ENCODE results near the gene GYS1.

The GYS1 gene

GRCh38 chr19:48959341-48960239 lies 33.5 kb downstream of the GYS1 start:
- Histone ChIP-seq H3K79me1 (replicated peaks; ENCODE audit: low read length, poor library complexity, severe bottlenecking) (peaks cover 3% of the 10 kb centered on the region), H3K18ac (ENCODE audit: low read depth in 1 of 2, low read length in 2 of 2) (no peak overlapping the region)

DNA sequence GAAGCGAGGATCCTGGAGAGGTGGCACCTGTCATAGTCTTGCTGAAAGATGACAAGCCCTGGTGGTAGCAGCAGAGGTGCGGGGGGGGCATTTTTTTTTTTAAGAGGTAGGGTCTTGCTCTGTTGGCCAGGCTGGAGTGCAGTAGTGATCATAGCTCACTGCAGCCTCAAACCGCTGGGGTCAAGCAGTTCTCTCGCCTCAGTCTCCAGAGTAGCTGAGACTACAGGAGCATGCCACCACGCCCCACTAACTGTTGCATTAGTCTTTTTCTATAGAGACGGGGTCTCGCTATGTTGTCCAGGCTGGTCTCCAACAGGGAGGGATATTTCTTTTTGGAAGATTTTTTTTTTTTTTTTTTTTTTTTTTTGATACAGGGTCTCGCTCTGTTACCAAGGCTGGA lies 35.1 kb downstream of the GYS1 start:
- WGBS: 97% methylated on average over 6 of the region's 8 CpGs
- H3K23ac ChIP-seq (ENCODE audit: low read length in 2 of 2): no peak overlapping the region
- H3K4me2 ChIP-seq (ENCODE audit: low read length, poor library complexity, severe bottlenecking): no peak overlapping the region
- H2BK15ac ChIP-seq (ENCODE audit: low read depth, poor library complexity, severe bottlenecking): no peak overlapping the region
- peaks cover 42 to 45% of the 10 kb centered on the region in 2 experiments for H3K36me3 ChIP-seq (ENCODE audit: control insufficient read depth in 1 of 2, insufficient read depth in 2 of 2, low read depth in 1 of 2, low read length in 2 of 2)
- peaks cover 39% of the 10 kb centered on the region for H3K4me1 ChIP-seq (ENCODE audit: control insufficient read depth, insufficient read depth, low read depth, low read length)
- no peak overlapping the region for H4K91ac ChIP-seq (ENCODE audit: low read length)
- no peak for DNase-seq
- no peaks in the 10 kb centered on the region for H3K9me3 ChIP-seq (ENCODE audit: control insufficient read depth, low read length)
- H2BK12ac ChIP-seq (ENCODE audit: low read length in 2 of 2): no peak overlapping the region
- H3K79me1 ChIP-seq (replicated peaks; ENCODE audit: low read length, poor library complexity, severe bottlenecking): peaks cover 3% of the 10 kb centered on the region
- H3K14ac ChIP-seq (ENCODE audit: low read length in 2 of 2): no peak overlapping the region
- no peak overlapping the region for H4K8ac ChIP-seq (ENCODE audit: low read length)
- no peak overlapping the region for H2BK120ac ChIP-seq (ENCODE audit: low read depth, low read length)
- H2BK5ac ChIP-seq (ENCODE audit: low read depth, low read length, poor library complexity, severe bottlenecking): no peak overlapping the region
- H2AFZ ChIP-seq (ENCODE audit: low read depth, low read length): no peak overlapping the region
- no peak overlapping the region for H3K4ac ChIP-seq (ENCODE audit: low read depth in 1 of 2, low read length in 2 of 2)
- H2AK5ac ChIP-seq (ENCODE audit: low read length, severe bottlenecking): no peak overlapping the region
- H3K4me3 ChIP-seq (ENCODE audit: insufficient read depth in 1 of 2, low read depth in 1 of 2, low read length in 2 of 2): no peak overlapping the region
- H3K9ac ChIP-seq (ENCODE audit: low read length): no peak overlapping the region
- no peak overlapping the region for H3K18ac ChIP-seq (ENCODE audit: low read depth in 1 of 2, low read length in 2 of 2)
- H3K27ac ChIP-seq (ENCODE audit: low read length, poor library complexity, severe bottlenecking): no peak overlapping the region
- no peaks in the 10 kb centered on the region for H3K27me3 ChIP-seq (ENCODE audit: control insufficient read depth in 1 of 2, insufficient read depth in 1 of 2, low read length in 2 of 2)

More at GRCh38 chr19:48959341-48960239, 33.5 kb downstream of the GYS1 start:
- no peak overlapping the region for H2BK15ac ChIP-seq (ENCODE audit: low read depth, poor library complexity, severe bottlenecking)
- H4K8ac ChIP-seq (ENCODE audit: low read length): no peak overlapping the region
- no peak overlapping the region for H3K23ac ChIP-seq (ENCODE audit: low read length in 2 of 2)
- H2BK120ac ChIP-seq (ENCODE audit: low read depth, low read length): no peak overlapping the region
- H2AFZ ChIP-seq (ENCODE audit: low read depth, low read length): no peak overlapping the region
- no peaks in the 10 kb centered on the region for H3K9me3 ChIP-seq (ENCODE audit: control insufficient read depth, low read length)
- no peak overlapping the region for H3K4ac ChIP-seq (ENCODE audit: low read depth in 1 of 2, low read length in 2 of 2)
- no peak overlapping the region for H2BK5ac ChIP-seq (ENCODE audit: low read depth, low read length, poor library complexity, severe bottlenecking)
- H2AK5ac ChIP-seq (ENCODE audit: low read length, severe bottlenecking): no peak overlapping the region
- no peak overlapping the region for H3K4me3 ChIP-seq (ENCODE audit: insufficient read depth in 1 of 2, low read depth in 1 of 2, low read length in 2 of 2)
- no peaks in the 10 kb centered on the region for H3K27me3 ChIP-seq (ENCODE audit: control insufficient read depth in 1 of 2, insufficient read depth in 1 of 2, low read length in 2 of 2)
- H3K14ac ChIP-seq (ENCODE audit: low read length in 2 of 2): no peak overlapping the region
- no peak overlapping the region for H3K9ac ChIP-seq (ENCODE audit: low read length)
- no peak overlapping the region for H2BK12ac ChIP-seq (ENCODE audit: low read length in 2 of 2)
- H3K4me1 ChIP-seq (ENCODE audit: control insufficient read depth, insufficient read depth, low read depth, low read length): peaks cover 50% of the 10 kb centered on the region
- no peak overlapping the region for H3K4me2 ChIP-seq (ENCODE audit: low read length, poor library complexity, severe bottlenecking)
- H4K91ac ChIP-seq (ENCODE audit: low read length): no peak overlapping the region
- H3K27ac ChIP-seq (ENCODE audit: low read length, poor library complexity, severe bottlenecking): no peak overlapping the region
- H3K36me3 ChIP-seq (ENCODE audit: control insufficient read depth in 1 of 2, insufficient read depth in 2 of 2, low read depth in 1 of 2, low read length in 2 of 2): peaks cover 42 to 45% of the 10 kb centered on the region in 2 experiments
- no peak for DNase-seq
- WGBS: 81% methylated on average over 15 of the region's 16 CpGs

DNA sequence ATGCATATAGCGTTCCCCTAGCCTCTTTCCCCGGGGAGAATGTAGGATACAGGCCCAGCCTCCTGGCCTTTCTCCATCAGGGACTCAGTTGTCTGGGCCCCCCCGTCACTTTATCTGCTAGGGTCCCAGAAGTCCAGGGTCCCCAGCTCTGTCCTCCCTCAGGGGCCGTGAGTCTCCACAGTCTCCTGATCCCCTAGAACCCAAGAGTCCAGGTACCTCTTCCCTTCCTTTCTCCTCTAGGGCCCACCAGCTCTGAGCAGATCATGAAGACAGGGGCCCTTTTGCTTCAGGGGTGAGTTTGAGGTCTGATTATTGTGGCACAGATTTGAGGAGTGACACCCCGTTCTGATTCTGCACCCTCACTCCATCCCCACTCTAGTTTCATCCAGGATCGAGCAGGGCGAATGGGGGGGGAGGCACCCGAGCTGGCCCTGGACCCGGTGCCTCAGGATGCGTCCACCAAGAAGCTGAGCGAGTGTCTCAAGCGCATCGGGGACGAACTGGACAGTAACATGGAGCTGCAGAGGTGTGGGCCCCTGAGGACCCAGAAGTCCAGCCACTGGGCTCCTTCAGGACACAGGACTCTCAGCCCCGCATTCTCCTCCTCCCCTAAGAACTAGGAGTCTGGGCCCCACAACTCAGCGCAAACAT lies 37.7 kb downstream of the GYS1 start:
- Histone ChIP-seq H4K8ac (ENCODE audit: low read length) (peak overlapping the region; percentile 98), H2BK120ac (ENCODE audit: low read depth, low read length) (peak overlapping the region; percentile 99), H3K18ac (ENCODE audit: low read depth in 1 of 2, low read length in 2 of 2) (peak overlapping the region; percentile 95 to 99), H3K27me3 (ENCODE audit: control insufficient read depth in 1 of 2, insufficient read depth in 1 of 2, low read length in 2 of 2) (no peaks in the 10 kb centered on the region), H3K14ac (ENCODE audit: low read length in 2 of 2) (peak overlapping the region; percentile 76 to 93), H2BK5ac (ENCODE audit: low read depth, low read length, poor library complexity, severe bottlenecking) (peak overlapping the region; percentile 100), H3K36me3 (ENCODE audit: control insufficient read depth in 1 of 2, insufficient read depth in 2 of 2, low read depth in 1 of 2, low read length in 2 of 2) (peaks cover 27 to 31% of the 10 kb centered on the region in 2 experiments), H3K4me1 (ENCODE audit: control insufficient read depth, insufficient read depth, low read depth, low read length) (peaks cover 18% of the 10 kb centered on the region), H2AFZ (ENCODE audit: low read depth, low read length) (no peak overlapping the region), H3K4ac (ENCODE audit: low read depth in 1 of 2, low read length in 2 of 2) (peak overlapping the region; percentile 100), H3K4me3 (ENCODE audit: insufficient read depth in 1 of 2, low read depth in 1 of 2, low read length in 2 of 2) (peak overlapping the region; percentile 84 to 98), H3K79me1 (replicated peaks; ENCODE audit: low read length, poor library complexity, severe bottlenecking) (peaks cover under 1% of the 10 kb centered on the region), H3K27ac (ENCODE audit: low read length, poor library complexity, severe bottlenecking) (peak overlapping the region; percentile 100), H2AK5ac (ENCODE audit: low read length, severe bottlenecking) (peak overlapping the region; percentile 94), H3K23ac (ENCODE audit: low read length in 2 of 2) (peak overlapping the region; percentile 21 to 77), H3K9ac (ENCODE audit: low read length) (peak overlapping the region; percentile 99), H2BK15ac (ENCODE audit: low read depth, poor library complexity, severe bottlenecking) (no peak overlapping the region), H4K91ac (ENCODE audit: low read length) (peak overlapping the region; percentile 99), H3K9me3 (ENCODE audit: control insufficient read depth, low read length) (no peaks in the 10 kb centered on the region), H3K4me2 (ENCODE audit: low read length, poor library complexity, severe bottlenecking) (peak overlapping the region; percentile 73), H2BK12ac (ENCODE audit: low read length in 2 of 2) (peak overlapping the region; percentile 50 to 91)
- DNase-seq: peak; percentile 14
- WGBS: 53% methylated on average over 15 of the region's 16 CpGs

Measured in mesenchymal stem cell (in vitro differentiated cells and primary cell).